Transverse colon (tissue), 4 donors: ENCODE data around the gene C7orf25. TPM values are rescaled to one million over a fixed set of nuclear protein-coding genes. Genes with fewer than 3 reads are reported as not detected.

Source experiments
- DNase-seq: peaks from one replicate; pipeline ENCODE4 v3.0.0-alpha.2; 2019
- H3K27ac ChIP-seq, 4 donors: fragments of 200-600 bp; sonication (generic); 2 replicates each; pipeline ENCODE4 v1.5.1; 2016 to 2018; ENCODE audit warnings: inconsistent platforms in 4 of 4
- H3K27me3 ChIP-seq: fragments of 200-600 bp; sonication (generic); 2 replicates; pipeline ENCODE4 v1.5.1; 2017; ENCODE audit warnings: inconsistent platforms
- H3K36me3 ChIP-seq, 4 donors: fragments of 200-600 bp; sonication (generic); 2 replicates each; pipeline ENCODE4 v1.5.1; 2017 to 2019; ENCODE audit warnings: inconsistent platforms in 4 of 4
- H3K4me1 ChIP-seq, 4 donors: fragments of 200-600 bp; sonication (generic); 2 replicates each; pipeline ENCODE4 v1.5.1; 2017 to 2020; ENCODE audit warnings: inconsistent platforms in 4 of 4
- H3K4me3 ChIP-seq, 4 donors: fragments of 200-600 bp; sonication (generic); 1 replicate in 1 of 4; 2 replicates in 3 of 4; pipeline versions ENCODE4 v1.5.1 to v1.6.1; 2017 to 2019; ENCODE audit warnings: inconsistent platforms in 4 of 4
- H3K9me3 ChIP-seq, 2 donors: fragments of 200-600 bp; sonication (generic); 2 replicates each; pipeline ENCODE4 v1.5.1; 2017 to 2019; ENCODE audit warnings: inconsistent platforms in 2 of 2
- EP300 ChIP-seq: sonication (generic); formaldehyde crosslinking; IDR thresholded peaks from one replicate; pipeline ENCODE4 v1.6.1; 2017; ENCODE audit warnings: antibody characterized with exemption, low read depth
- POLR2A ChIP-seq: fragments of 450-650 bp; IDR thresholded peaks from one replicate; pipeline ENCODE4 v1.6.1; 2016; ENCODE audit warnings: antibody characterized with exemption, mild to moderate bottlenecking, moderate library complexity
- POLR2AphosphoS5 ChIP-seq, 3 donors: sonication (generic); formaldehyde crosslinking; IDR thresholded peaks; one replicate each; pipeline ENCODE4 v1.6.1; 2016; ENCODE audit warnings: antibody characterized with exemption in 3 of 3
- WGBS, 2 donors: methylation state at CpG; one replicate each; pipeline ENCODE4 v1.1.5; 2018; ENCODE audit warnings: low coverage in 1 of 2; 5-methylcytosine and 5-hydroxymethylcytosine counted together
- in situ Hi-C, 4 donors: fragments of 200-750 bp; cut with MboI; loops; one replicate each; pipeline versions ENCODE4 v1.15.0 to v1.15.1; 2017; ENCODE audit warnings: low sequenced_read_pairs in 3 of 4, low pct_ligation_motif_present in 1 of 4, low pct_unique_long_range_greater_than_20kb in 1 of 4
- intact Hi-C: fragments of 100-400 bp; cut with DNase I; formaldehyde crosslinking; loops from one replicate; pipeline ENCODE4 v1.15.1; 2023; ENCODE audit warnings: low total_unique reads
- total RNA-seq, 4 donors: library from RNA; depleted of rRNA; stranded (reverse); fragments of >200 nt; gene quantifications; one replicate each; pipeline ENCODE4 v1.1.0, GENCODE V29; 2016
- TF ChIP-seq, protein P1 (sequence below), 5 experiments: fragments of 200-600 bp in 3 of 5; fragments of 450-650 bp in 2 of 5; sonication (generic) in 3 of 5; IDR thresholded peaks; 1 replicate in 2 of 5; 2 replicates in 3 of 5; pipeline ENCODE4 v1.5.1; 2016 to 2017; ENCODE audit warnings: antibody characterized with exemption in 5 of 5, inconsistent platforms in 3 of 5, mild to moderate bottlenecking in 2 of 5, moderate library complexity in 1 of 5

C7orf25 gene
- total RNA-seq, 4 donors from 2014 or later = 7.0 to 11.6 (median 9.7) TPM

DNA sequence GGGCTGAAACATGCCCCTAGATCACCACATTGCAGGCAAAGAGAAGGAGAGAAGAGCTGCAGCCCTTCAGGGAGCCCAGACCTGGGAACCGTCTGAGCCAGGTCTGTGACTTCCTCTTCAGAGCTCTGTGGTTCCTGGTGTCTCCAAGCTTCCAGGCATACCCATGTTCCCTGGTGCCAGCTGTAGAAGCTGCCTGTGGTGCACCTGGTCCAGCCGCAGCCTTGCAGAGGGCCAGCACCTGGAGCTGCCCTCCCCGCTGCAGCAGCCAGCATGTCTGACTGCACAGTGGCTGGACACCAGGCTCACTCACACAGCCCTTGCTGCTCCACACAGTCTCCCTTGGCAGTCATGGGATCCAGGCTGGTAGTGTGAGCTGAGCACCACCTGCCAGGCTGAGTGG is 33.6 kb downstream of the C7orf25 start:
- H3K4me1 ChIP-seq = no peaks in the 10 kb centered on the region
- no peaks in the 10 kb centered on the region for H3K9me3 ChIP-seq
- no peak overlapping the region for H3K27ac ChIP-seq
- intact Hi-C loops = no loop called here
- in situ Hi-C loops = no loop called here
- no peak overlapping the region for H3K4me3 ChIP-seq
- H3K36me3 ChIP-seq = no peaks in the 10 kb centered on the region
- 88% methylated on average over 2 of the region's 3 CpGs; no CpG with 5 or more reads in 1 of the 2 donors for WGBS, 2 donors
- no peaks in the 10 kb centered on the region for H3K27me3 ChIP-seq
- no peak for DNase-seq
- TF ChIP-seq, protein P1, sequence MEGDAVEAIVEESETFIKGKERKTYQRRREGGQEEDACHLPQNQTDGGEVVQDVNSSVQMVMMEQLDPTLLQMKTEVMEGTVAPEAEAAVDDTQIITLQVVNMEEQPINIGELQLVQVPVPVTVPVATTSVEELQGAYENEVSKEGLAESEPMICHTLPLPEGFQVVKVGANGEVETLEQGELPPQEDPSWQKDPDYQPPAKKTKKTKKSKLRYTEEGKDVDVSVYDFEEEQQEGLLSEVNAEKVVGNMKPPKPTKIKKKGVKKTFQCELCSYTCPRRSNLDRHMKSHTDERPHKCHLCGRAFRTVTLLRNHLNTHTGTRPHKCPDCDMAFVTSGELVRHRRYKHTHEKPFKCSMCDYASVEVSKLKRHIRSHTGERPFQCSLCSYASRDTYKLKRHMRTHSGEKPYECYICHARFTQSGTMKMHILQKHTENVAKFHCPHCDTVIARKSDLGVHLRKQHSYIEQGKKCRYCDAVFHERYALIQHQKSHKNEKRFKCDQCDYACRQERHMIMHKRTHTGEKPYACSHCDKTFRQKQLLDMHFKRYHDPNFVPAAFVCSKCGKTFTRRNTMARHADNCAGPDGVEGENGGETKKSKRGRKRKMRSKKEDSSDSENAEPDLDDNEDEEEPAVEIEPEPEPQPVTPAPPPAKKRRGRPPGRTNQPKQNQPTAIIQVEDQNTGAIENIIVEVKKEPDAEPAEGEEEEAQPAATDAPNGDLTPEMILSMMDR (IDR thresholded peaks at IDR 0.05) = no peak
- TF ChIP-seq POLR2A (no peak), EP300 (no peak), POLR2AphosphoS5 (IDR thresholded peaks at IDR 0.05) (no peak)

DNA sequence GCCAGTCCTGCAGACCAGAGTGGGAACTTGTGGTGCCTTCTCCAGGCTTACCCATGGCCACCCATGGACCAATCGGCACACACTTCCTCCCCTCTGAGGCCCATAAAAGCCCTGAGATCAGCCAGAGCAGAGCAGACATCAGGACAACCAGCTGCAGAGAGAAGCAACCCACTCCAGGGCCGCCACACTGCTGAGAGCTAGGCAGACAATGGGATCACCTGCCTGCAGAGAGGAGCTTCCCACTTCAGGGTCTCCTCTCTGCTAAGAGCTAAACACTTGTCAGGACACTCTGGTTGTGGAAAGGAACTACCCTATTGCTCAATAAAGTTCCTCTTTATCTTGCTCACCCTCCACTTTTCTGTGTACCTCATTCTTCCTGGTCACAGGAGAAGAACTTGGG is 34.0 kb downstream of the C7orf25 start:
- H3K27ac ChIP-seq = no peak overlapping the region
- H3K27me3 ChIP-seq = no peaks in the 10 kb centered on the region
- no peaks in the 10 kb centered on the region for H3K4me1 ChIP-seq
- intact Hi-C loops (no loop called here), in situ Hi-C loops (no loop called here)
- TF ChIP-seq, protein P1 (IDR thresholded peaks at IDR 0.05) = no peak
- TF ChIP-seq EP300 = no peak
- no peak for TF ChIP-seq POLR2AphosphoS5 (IDR thresholded peaks at IDR 0.05)
- no peak for TF ChIP-seq POLR2A
- H3K9me3 ChIP-seq = no peaks in the 10 kb centered on the region
- DNase-seq = no peak
- WGBS, 2 donors = 83% methylated on average over 2 of the region's 2 CpGs; no CpG with 5 or more reads in 1 of the 2 donors
- H3K36me3 ChIP-seq = no peaks in the 10 kb centered on the region
- no peak overlapping the region for H3K4me3 ChIP-seq

DNA sequence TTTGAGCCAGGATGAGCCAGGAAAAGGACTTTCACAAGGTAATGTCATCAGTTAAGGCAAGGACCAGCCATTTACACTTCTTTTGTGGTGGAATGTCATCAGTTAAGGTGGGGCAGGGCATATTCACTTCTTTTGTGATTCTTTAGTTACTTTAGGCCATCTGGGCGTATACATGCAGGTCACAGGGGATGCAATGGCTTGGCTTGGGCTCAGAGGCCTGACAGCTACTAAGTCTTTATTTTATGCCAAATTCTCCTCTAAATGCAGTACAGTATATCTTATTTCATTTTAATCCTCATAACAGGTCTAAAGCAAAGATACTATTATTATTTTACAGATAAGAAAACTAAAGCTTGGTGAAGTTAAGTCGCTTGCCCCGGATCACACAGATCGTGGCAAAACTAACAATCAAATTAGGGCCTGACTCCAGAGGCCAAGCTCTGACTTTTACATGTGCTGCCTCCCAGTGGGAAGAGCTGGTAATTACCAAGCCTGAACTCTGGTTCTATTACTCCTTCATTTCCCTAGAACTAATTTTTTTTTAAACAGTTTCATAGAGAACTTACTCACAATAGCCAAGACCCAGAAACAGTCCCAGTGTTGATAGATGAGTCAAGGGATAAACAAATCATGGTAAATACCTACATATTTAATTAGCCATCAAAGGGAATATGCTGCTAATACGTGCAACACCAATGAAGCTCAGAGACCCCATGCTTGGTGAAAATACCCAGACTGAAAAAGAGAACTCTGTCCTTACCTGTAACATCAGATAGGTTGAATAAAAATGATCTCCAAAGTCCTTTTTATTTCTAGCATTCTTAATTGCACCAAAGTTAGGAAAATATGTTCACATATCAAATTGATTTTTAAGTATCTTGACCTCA is 35.4 kb downstream of the C7orf25 start:
- Histone ChIP-seq H3K27me3 (no peaks in the 10 kb centered on the region), H3K4me3 (no peak overlapping the region), H3K9me3 (no peaks in the 10 kb centered on the region), H3K36me3 (no peaks in the 10 kb centered on the region), H3K4me1 (no peaks in the 10 kb centered on the region), H3K27ac (no peak overlapping the region)
- peak; percentile 65 for DNase-seq
- intact Hi-C loops = no loop called here
- in situ Hi-C loops = no loop called here
- no peak for TF ChIP-seq POLR2A
- TF ChIP-seq, protein P1 (IDR thresholded peaks at IDR 0.05) = peak; percentile 75 to 82 (median 80)
- no peak for TF ChIP-seq POLR2AphosphoS5 (IDR thresholded peaks at IDR 0.05)
- WGBS, 2 donors = 23 to 34% methylated on average over 4 to 5 of the region's 5 CpGs

DNA sequence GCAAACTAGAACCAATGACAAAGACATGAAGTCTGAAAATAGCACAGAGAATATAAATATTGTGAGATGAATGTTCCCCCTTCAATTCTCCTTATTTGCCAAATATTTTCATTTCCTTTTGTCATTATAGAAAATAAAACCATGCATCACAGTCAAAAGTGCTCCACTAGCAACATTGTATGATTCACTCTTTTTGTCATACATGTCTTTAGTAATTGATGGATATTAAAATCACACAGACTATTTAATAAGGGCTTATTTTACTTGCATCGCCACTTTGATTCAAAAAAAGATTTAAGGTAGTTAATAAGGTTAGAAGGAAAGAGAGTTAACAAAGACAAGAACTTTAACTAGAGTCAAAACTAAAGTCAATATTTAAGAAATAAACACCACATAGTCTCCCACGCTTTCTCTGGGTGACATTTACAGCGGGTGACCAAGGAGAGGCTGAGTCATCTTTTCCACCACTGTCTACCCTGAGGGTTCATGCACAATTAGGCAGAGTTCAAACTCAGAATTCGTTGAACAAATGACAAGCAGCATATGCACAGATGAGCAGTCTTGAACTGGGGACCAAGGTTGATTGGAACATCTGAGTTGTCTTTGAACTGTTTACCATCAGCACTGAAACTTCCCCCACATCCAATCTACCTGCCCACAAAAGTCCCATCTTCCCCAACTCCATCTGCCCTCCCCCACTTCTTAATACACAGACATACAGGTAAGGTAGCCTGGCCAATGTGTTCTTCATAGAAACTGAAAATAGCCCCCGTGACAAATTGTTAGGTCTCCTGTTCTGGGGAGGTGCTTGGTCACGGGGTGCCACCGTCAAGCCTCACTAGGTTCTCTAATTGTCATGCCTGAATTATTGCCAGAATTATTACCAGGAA is 42.5 kb downstream of the C7orf25 start:
- no peak overlapping the region for H3K4me3 ChIP-seq
- no peaks in the 10 kb centered on the region for H3K27me3 ChIP-seq
- H3K36me3 ChIP-seq = no peaks in the 10 kb centered on the region
- intact Hi-C loops (no loop called here), in situ Hi-C loops (no loop called here)
- TF ChIP-seq POLR2AphosphoS5 (IDR thresholded peaks at IDR 0.05) (no peak), EP300 (no peak), POLR2A (no peak)
- TF ChIP-seq, protein P1 (IDR thresholded peaks at IDR 0.05) = no peak
- DNase-seq = no peak
- H3K4me1 ChIP-seq = no peaks in the 10 kb centered on the region
- WGBS, 2 donors = 45 to 54% methylated on average over 1 to 7 of the region's 7 CpGs
- H3K9me3 ChIP-seq = no peaks in the 10 kb centered on the region
- H3K27ac ChIP-seq = no peak overlapping the region
